HG02938 (cell line): ENCODE measurements around the gene CACNB4.
"Not testable (repeated sequence)": the region's sequence is repeated elsewhere in the genome, so short reads cannot be mapped to it uniquely, and the experiment has no call there.

Source experiments
- ATAC-seq: cut with Tn5 transposase; IDR thresholded peaks from one replicate; pipeline ENCODE4 v1.9.1; 2021; ENCODE audit warnings: mild to moderate bottlenecking, moderate library complexity; ENCODE audit not compliant: unreplicated experiment

Gene CACNB4

GRCh38 chr2:152098496-152099366 lies at the start of gene CACNB4:
Gene CACNB4 (minus strand): TSS chr2:152099044.
- no peak for ATAC-seq

GRCh38 chr2:152134488-152135280 lies 35.8 kb upstream of the CACNB4 start:
- peak; percentile 65 for ATAC-seq

- ATAC-seq = no peak
Measured at GRCh38 chr2:152132306-152132705, 33.5 kb upstream of the CACNB4 start.

- no peak for ATAC-seq
Measured at GRCh38 chr2:152127628-152128027, 28.8 kb upstream of the CACNB4 start.

GRCh38 chr2:152126664-152127063 lies 27.8 kb upstream of the CACNB4 start:
- no peak for ATAC-seq

- no peak for ATAC-seq
Measured at GRCh38 chr2:152122161-152122560, 23.3 kb upstream of the CACNB4 start.

- ATAC-seq = no peak
Measured at GRCh38 chr2:152120430-152120829, 21.6 kb upstream of the CACNB4 start.

- no peak for ATAC-seq
Measured at GRCh38 chr2:152115952-152116351, 17.1 kb upstream of the CACNB4 start.

GRCh38 chr2:152114366-152114765 lies 15.5 kb upstream of the CACNB4 start:
- no peak for ATAC-seq

- not testable (repeated sequence) for ATAC-seq
Measured at GRCh38 chr2:152107140-152107539, 8.3 kb upstream of the CACNB4 start.

GRCh38 chr2:152106464-152106863 lies 7.6 kb upstream of the CACNB4 start:
- ATAC-seq = no peak

GRCh38 chr2:152103271-152103670 lies 4.4 kb upstream of the CACNB4 start:
- ATAC-seq = no peak

- no peak for ATAC-seq
Measured at GRCh38 chr2:152100961-152101360, 2.1 kb upstream of the CACNB4 start.

GRCh38 chr2:152099367-152100050 lies 665 bp upstream of the CACNB4 start:
- no peak for ATAC-seq

GRCh38 chr2:152097801-152098495 lies 896 bp downstream of the CACNB4 start:
- ATAC-seq = no peak

GRCh38 chr2:152097290-152097800 lies 1.5 kb downstream of the CACNB4 start:
- ATAC-seq = no peak

- no peak for ATAC-seq
Measured at GRCh38 chr2:152095146-152095545, 3.7 kb downstream of the CACNB4 start.

- no peak for ATAC-seq
Measured at GRCh38 chr2:152094014-152094413, 4.8 kb downstream of the CACNB4 start.

- no peak for ATAC-seq
Measured at GRCh38 chr2:152093464-152093863, 5.4 kb downstream of the CACNB4 start.

- no peak for ATAC-seq
Measured at GRCh38 chr2:152092095-152092494, 6.7 kb downstream of the CACNB4 start.

GRCh38 chr2:152090726-152091125 lies 8.1 kb downstream of the CACNB4 start:
- ATAC-seq = not testable (repeated sequence)
